ENCODE measurements around the gene DNTTIP2.

GRCh38 chr1:93842750-93843500 lies 36.1 kb downstream of the DNTTIP2 start:
- no peak for TF ChIP-seq POLR2A (IDR thresholded peaks at IDR 0.05)
- TF ChIP-seq CTCF (IDR thresholded peaks at IDR 0.05) = no peak
